ENCODE measurements around the gene TMEM214. TPM values are rescaled to one million over a fixed set of nuclear protein-coding genes. Genes with fewer than 3 reads are reported as not detected.

TMEM214 gene
- total RNA-seq, 1 experiment from 2014 or later: 35.7 TPM

DNA sequence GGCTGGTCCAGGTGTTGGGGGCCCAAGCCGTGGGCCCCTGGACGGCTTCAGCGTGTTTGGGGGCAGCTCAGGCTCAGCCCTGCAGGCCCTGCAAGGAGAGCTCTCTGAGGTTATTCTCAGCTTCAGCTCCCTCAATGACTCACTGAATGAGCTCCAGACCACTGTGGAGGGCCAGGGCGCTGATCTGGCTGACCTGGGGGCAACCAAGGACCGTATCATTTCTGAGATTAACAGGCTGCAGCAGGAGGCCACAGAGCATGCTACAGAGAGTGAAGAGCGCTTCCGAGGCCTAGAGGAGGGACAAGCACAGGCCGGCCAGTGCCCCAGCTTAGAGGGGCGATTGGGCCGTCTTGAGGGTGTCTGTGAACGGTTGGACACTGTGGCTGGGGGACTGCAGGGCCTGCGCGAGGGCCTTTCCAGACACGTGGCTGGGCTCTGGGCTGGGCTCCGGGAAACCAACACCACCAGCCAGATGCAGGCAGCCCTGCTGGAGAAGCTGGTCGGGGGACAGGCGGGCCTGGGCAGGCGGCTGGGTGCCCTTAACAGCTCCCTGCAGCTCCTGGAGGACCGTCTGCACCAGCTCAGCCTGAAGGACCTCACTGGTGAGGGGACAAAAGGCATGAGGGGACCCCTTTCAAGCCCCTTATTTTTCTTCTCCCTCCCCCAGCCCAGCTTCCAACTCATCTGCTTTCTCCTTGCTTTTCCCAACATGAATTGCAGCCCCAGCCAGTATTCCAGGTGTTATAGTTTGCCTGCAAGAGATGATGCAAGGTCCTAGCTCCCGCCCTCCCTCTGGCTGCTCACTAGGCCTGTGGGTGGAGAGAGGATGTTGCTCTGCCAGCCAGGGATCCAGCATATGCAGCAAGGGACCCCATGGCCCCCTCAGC, 50.9 kb downstream of the TMEM214 start:
- Histone ChIP-seq H3K4me3 (no peak overlapping the region), H3K36me3 (peaks cover 24% of the 10 kb centered on the region), H3K27me3 (no peaks in the 10 kb centered on the region), H3K9me3 (no peaks in the 10 kb centered on the region)
- no peak for DNase-seq

DNA sequence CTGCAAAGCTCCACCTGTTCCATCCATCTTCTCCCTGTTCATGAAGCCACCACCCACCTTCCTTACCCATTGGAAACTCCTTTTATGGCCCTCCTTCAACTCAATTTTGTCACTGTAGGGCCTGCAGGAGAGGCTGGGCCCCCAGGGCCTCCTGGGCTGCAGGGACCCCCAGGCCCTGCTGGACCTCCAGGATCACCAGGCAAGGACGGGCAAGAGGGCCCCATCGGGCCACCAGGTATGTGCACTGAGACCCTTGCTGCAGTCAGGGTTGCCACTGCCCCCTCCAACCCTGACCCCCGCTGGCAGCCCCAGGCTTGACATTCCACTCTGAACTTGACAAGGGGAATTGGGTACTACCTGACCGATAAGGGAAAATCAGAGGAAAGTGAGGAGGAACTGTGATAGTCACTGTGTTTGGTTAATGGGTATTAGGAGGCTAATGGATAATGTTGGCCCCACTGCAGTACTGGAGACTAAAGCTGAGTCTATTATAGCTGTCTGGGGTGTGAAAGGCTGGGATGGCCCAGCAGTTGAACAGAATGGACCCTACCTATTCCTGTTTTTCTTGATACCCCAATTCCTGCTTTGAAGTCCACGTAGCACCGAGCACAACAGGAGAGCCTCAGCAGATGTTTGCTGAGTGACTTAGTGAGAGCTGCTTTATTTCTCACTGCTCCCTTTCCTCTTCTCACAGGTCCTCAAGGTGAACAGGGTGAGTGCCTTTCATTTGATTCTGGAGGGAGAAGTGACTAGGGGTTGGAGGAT, 51.7 kb downstream of the TMEM214 start:
- no peak for DNase-seq
- H3K36me3 ChIP-seq: peaks cover 24% of the 10 kb centered on the region
- H3K4me3 ChIP-seq: no peak overlapping the region
- H3K9me3 ChIP-seq: no peaks in the 10 kb centered on the region
- H3K27me3 ChIP-seq: no peaks in the 10 kb centered on the region

DNA sequence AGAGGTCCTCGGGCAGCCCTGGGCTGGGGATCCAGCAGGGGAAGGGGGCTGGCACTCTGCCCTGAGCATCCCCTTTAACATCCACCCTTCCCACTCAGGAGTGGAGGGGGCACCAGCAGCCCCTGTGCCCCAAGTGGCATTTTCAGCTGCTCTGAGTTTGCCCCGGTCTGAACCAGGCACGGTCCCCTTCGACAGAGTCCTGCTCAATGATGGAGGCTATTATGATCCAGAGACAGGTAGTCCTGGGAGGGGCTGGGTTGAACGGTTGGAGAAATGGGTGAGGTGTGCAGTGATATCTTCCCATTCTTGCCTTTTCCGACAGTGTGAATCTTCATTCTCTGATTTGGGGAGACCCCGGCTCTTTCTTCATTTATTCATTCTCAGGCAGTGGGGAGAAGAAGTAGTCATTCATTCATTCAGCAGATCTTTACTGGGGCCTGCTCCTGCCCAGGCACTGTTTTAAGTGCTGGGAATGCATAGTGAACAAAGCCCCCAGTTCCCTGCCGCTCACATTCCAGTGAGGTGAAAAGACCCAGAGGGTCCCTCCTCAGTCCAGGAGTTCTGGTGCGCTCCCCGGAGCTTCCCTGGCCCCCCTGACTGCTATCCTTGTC, 52.4 kb downstream of the TMEM214 start:
- peaks cover 24% of the 10 kb centered on the region for H3K36me3 ChIP-seq

DNA sequence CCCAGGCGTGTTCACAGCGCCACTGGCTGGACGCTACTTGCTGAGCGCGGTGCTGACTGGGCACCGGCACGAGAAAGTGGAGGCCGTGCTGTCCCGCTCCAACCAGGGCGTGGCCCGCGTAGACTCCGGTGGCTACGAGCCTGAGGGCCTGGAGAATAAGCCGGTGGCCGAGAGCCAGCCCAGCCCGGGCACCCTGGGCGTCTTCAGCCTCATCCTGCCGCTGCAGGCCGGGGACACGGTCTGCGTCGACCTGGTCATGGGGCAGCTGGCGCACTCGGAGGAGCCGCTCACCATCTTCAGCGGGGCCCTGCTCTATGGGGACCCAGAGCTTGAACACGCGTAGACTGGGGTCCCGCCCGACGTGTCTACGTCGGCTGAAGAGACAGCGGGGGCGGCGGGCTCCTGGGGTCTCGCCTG, 52.9 kb downstream of the TMEM214 start:
- Histone ChIP-seq H3K4me3 (peak overlapping the region; percentile 57), H3K36me3 (peaks cover 20% of the 10 kb centered on the region), H3K9me3 (no peaks in the 10 kb centered on the region), H3K27me3 (no peaks in the 10 kb centered on the region)
- DNase-seq: peak; percentile 78

More for the DNA sequence above, 52.4 kb downstream of the TMEM214 start:
- H3K4me3 ChIP-seq: peak overlapping the region; percentile 57; the same call in 1 of the 2 replicates
- H3K27me3 ChIP-seq: no peaks in the 10 kb centered on the region
- no peak for DNase-seq
- no peaks in the 10 kb centered on the region for H3K9me3 ChIP-seq

- DNase-seq: peak; percentile 92
- H3K4me3 ChIP-seq: peak overlapping the region; percentile 57
- H3K27me3 ChIP-seq: no peaks in the 10 kb centered on the region
- H3K9me3 ChIP-seq: no peaks in the 10 kb centered on the region
- peaks cover 17% of the 10 kb centered on the region for H3K36me3 ChIP-seq
These were observed 53.4 kb downstream of the TMEM214 start for GRCh38 chr2:27086090-27086723.

- H3K27me3 ChIP-seq: no peaks in the 10 kb centered on the region
- peaks cover 10% of the 10 kb centered on the region for H3K36me3 ChIP-seq
- no peaks in the 10 kb centered on the region for H3K9me3 ChIP-seq
- DNase-seq: no peak
- H3K4me3 ChIP-seq: peak within 1 kb of the TSS; percentile 57
These were observed 54.2 kb downstream of the TMEM214 start, which contains the start of gene KHK for GRCh38 chr2:27086724-27087593. Gene KHK, plus strand, starts transcription at chr2:27086772. Its CDS starts 488 bp downstream, at chr2:27087260.

GRCh38 chr2:27087823-27088410, 55.2 kb downstream of the TMEM214 start:
- DNase-seq: no peak
- Histone ChIP-seq H3K9me3 (no peaks in the 10 kb centered on the region), H3K4me3 (no peak overlapping the region), H3K27me3 (no peaks in the 10 kb centered on the region), H3K36me3 (peaks cover 7% of the 10 kb centered on the region)

GRCh38 chr2:27088634-27089033, 55.9 kb downstream of the TMEM214 start:
- H3K9me3 ChIP-seq: no peaks in the 10 kb centered on the region
- no peak for DNase-seq
- no peak overlapping the region for H3K4me3 ChIP-seq
- no peaks in the 10 kb centered on the region for H3K27me3 ChIP-seq
- H3K36me3 ChIP-seq: peaks cover 7% of the 10 kb centered on the region

GRCh38 chr2:27089111-27089954, 56.6 kb downstream of the TMEM214 start:
- Histone ChIP-seq H3K9me3 (no peaks in the 10 kb centered on the region), H3K4me3 (no peak overlapping the region), H3K36me3 (peaks cover 7% of the 10 kb centered on the region), H3K27me3 (no peaks in the 10 kb centered on the region)
- no peak for DNase-seq

Other genes starting within 250 kb of the TMEM214 start
- gene CENPA, start 246.9 kb upstream of the TMEM214 start, total RNA-seq (2014; rRNA removed; shearing (Covaris generic); ENCODE audit: low replicate concordance): 19.8 and 24.5 TPM in 2 replicates
- not detected in 2 replicates for gene DPYSL5, start 184.8 kb upstream of the TMEM214 start, total RNA-seq (2014; rRNA removed; shearing (Covaris generic); ENCODE audit: low replicate concordance)
- gene MAPRE3, start 62.3 kb upstream of the TMEM214 start, total RNA-seq (2014; rRNA removed; shearing (Covaris generic); ENCODE audit: low replicate concordance): 4.8 and 7.9 TPM in 2 replicates
- gene AGBL5, start 18.7 kb downstream of the TMEM214 start, total RNA-seq (2014; rRNA removed; shearing (Covaris generic); ENCODE audit: low replicate concordance): 19.0 and 26.0 TPM in 2 replicates
- gene OST4, start 38.7 kb downstream of the TMEM214 start, total RNA-seq (2014; rRNA removed; shearing (Covaris generic); ENCODE audit: low replicate concordance): 260 and 483 TPM in 2 replicates
- 91.6 and 144 TPM in 2 replicates for gene EMILIN1, start 45.6 kb downstream of the TMEM214 start, total RNA-seq (2014; rRNA removed; shearing (Covaris generic); ENCODE audit: low replicate concordance)
- gene KHK, start 53.8 kb downstream of the TMEM214 start, total RNA-seq (2014; rRNA removed; shearing (Covaris generic); ENCODE audit: low replicate concordance): 1.8 and 5.0 TPM in 2 replicates
- 21.6 and 29.1 TPM in 2 replicates for gene CGREF1, start 86.2 kb downstream of the TMEM214 start, total RNA-seq (2014; rRNA removed; shearing (Covaris generic); ENCODE audit: low replicate concordance)
- gene ABHD1, start 90.8 kb downstream of the TMEM214 start, total RNA-seq (2014; rRNA removed; shearing (Covaris generic); ENCODE audit: low replicate concordance): not detected in 2 replicates
- 60.5 and 84.3 TPM in 2 replicates for gene PREB, start 101.7 kb downstream of the TMEM214 start, total RNA-seq (2014; rRNA removed; shearing (Covaris generic); ENCODE audit: low replicate concordance)
- gene PRR30, start 106.4 kb downstream of the TMEM214 start, total RNA-seq (2014; rRNA removed; shearing (Covaris generic); ENCODE audit: low replicate concordance): not detected in 2 replicates
- not detected in 2 replicates for gene TCF23, start 116.0 kb downstream of the TMEM214 start, total RNA-seq (2014; rRNA removed; shearing (Covaris generic); ENCODE audit: low replicate concordance)
- 186 and 199 TPM in 2 replicates for gene ATRAID, start 179.1 kb downstream of the TMEM214 start, total RNA-seq (2014; rRNA removed; shearing (Covaris generic); ENCODE audit: low replicate concordance)
- gene SLC5A6, start 179.3 kb downstream of the TMEM214 start, total RNA-seq (2014; rRNA removed; shearing (Covaris generic); ENCODE audit: low replicate concordance): 6.2 and 15.1 TPM in 2 replicates
- gene CAD, start 184.4 kb downstream of the TMEM214 start, total RNA-seq (2014; rRNA removed; shearing (Covaris generic); ENCODE audit: low replicate concordance): 18.7 and 38.9 TPM in 2 replicates
- gene SLC30A3, start 230.1 kb downstream of the TMEM214 start, total RNA-seq (2014; rRNA removed; shearing (Covaris generic); ENCODE audit: low replicate concordance): not detected in 2 replicates
- gene DNAJC5G, start 242.5 kb downstream of the TMEM214 start, total RNA-seq (2014; rRNA removed; shearing (Covaris generic); ENCODE audit: low replicate concordance): not detected in 2 replicates
- gene TRIM54, start 249.5 kb downstream of the TMEM214 start, total RNA-seq (2014; rRNA removed; shearing (Covaris generic); ENCODE audit: low replicate concordance): 2.1 TPM in 1 of 2 replicates, not detected in the other